ENCODE measurements around the gene GAREM2. TPM values are rescaled to one million over a fixed set of nuclear protein-coding genes. Genes with fewer than 3 reads are reported as not detected.

The GAREM2 gene
- total RNA-seq, 1 donor from 2014 or later = 3.1 TPM

DNA sequence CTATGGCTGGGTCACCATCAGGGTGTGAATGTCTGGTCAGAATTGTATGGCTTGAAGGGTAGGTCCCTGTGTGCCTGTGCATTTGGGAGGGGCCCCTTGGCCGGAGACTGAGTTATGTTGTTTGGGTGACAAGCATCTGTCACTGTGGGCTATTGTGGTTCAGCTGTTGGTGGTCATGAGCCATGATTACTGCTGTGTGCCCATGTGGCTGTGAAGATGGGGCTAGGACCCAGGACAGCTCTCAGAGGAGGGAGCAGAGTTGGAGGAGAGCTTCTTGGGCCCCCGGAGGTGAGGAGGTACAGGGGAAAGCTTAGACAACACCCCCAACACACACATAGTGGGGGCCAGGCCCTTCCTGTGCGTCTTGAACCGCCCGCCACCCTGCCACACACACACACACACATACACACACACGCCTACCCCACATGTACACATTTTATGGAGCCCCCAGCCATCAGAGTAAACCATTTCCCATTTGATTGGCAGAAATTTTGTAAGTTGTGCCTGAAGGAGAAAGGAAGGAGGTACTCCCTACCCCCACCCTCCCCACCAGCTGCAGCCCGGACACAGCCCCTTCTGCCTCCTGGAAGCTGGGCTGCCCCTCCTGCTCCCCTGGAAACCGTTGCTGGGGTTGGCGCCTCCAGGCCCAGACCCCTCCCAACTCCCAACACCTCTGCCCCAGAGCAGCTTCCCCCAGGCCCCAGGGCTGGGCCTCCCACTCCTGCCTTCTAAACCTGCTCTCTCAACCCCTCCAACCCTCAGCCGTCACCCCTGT lies 2.0 kb downstream of the GAREM2 start:
- Mint-ChIP-seq H3K4me3 (peak overlapping the region; percentile 60), H3K27me3 (peaks cover 40% of the 10 kb centered on the region), H3K36me3 (ENCODE audit: low read depth) (no peaks in the 10 kb centered on the region), H3K4me1 (peaks cover 23% of the 10 kb centered on the region), H3K27ac (no peak overlapping the region), H3K9me3 (no peaks in the 10 kb centered on the region)
- ChIA-PET CTCF (interaction anchor here (0.8 kb wide), 1 partner anchor 10 kb away, joined by 3 read pairs; no protein-coding TSS in a partner anchor), POLR2A (interaction anchor here (2.1 kb wide), 1 partner anchor 10 kb away, joined by 5 read pairs; no protein-coding TSS in a partner anchor)
- TF ChIP-seq, protein P1, sequence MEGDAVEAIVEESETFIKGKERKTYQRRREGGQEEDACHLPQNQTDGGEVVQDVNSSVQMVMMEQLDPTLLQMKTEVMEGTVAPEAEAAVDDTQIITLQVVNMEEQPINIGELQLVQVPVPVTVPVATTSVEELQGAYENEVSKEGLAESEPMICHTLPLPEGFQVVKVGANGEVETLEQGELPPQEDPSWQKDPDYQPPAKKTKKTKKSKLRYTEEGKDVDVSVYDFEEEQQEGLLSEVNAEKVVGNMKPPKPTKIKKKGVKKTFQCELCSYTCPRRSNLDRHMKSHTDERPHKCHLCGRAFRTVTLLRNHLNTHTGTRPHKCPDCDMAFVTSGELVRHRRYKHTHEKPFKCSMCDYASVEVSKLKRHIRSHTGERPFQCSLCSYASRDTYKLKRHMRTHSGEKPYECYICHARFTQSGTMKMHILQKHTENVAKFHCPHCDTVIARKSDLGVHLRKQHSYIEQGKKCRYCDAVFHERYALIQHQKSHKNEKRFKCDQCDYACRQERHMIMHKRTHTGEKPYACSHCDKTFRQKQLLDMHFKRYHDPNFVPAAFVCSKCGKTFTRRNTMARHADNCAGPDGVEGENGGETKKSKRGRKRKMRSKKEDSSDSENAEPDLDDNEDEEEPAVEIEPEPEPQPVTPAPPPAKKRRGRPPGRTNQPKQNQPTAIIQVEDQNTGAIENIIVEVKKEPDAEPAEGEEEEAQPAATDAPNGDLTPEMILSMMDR (IDR thresholded peaks at IDR 0.05) = no peak
- intact Hi-C loops (cut with micrococcal nuclease) = no loop called here
- no peak for DNase-seq
- no peak for ATAC-seq (ENCODE audit: low read depth)

DNA sequence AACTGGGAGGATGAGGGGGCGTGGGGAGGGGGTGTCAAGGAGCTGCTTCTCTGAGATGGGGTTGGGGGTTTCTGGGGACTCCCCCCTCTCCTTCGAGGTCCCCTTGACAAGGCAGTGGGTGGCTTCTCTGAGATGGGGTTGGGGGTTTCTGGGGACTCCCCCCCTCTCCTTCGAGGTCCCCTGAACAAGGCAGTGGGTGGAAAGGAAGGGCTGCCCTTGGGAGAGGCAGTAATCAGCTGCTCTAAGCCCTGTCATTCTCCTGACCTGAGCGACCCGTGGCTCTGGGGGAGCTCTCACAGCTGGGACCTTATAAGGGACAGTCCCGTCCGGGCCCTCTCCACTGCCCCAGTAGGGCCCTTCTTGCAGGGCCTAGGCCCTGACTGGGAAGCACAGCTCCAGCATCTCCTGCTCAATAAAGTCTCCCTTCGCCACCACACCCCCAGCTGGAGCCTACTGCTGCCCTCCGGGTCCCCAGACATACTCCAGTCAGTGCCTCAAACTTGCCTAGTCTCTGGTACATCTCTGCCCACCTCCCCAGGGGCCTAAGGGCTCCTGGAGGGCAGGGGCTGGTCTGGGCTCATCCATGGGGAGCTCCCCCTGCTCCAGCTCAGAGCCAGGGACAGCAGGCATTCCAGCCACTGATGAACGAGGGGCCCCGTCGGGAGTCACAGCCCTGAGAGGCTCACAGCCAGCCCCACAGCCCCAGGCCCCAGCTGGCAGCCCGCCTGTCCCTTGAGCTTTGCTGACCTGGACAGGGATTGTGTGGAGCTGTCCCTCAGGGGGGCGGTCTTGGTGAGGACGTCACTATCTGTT lies 2.8 kb downstream of the GAREM2 start:
- TF ChIP-seq, protein P1 (IDR thresholded peaks at IDR 0.05) = no peak
- Mint-ChIP-seq H3K27me3 (peaks cover 43% of the 10 kb centered on the region), H3K4me3 (no peak overlapping the region), H3K4me1 (peaks cover 25% of the 10 kb centered on the region), H3K27ac (no peak overlapping the region), H3K9me3 (no peaks in the 10 kb centered on the region), H3K36me3 (ENCODE audit: low read depth) (no peaks in the 10 kb centered on the region)
- DNase-seq (no peak), ATAC-seq (ENCODE audit: low read depth) (no peak)
- intact Hi-C loops (cut with micrococcal nuclease) = no loop called here
- ChIA-PET CTCF (interaction anchor here (0.6 kb wide), 1 partner anchor 9 kb away, joined by 3 read pairs; no protein-coding TSS in a partner anchor), POLR2A (interaction anchor here (2.1 kb wide), 1 partner anchor 9 kb away, joined by 5 read pairs; no protein-coding TSS in a partner anchor)

DNA sequence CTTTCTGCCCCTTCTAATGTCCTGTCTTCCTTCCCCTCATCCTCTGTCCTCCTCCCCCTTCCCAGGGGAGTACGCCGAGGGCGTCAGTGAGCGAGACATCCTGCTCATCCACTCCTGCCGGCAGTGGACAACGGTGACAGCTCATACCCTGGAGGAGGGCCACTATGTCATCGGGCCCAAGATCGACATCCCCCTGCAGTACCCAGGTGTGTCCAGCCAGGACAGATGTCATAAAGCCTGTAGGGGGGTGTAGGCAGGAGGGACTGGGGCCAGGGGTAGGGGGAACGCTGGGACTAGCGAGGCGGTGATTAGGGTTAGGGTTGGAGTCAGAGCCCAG lies 3.4 kb downstream of the GAREM2 start:
- H3K27me3 Mint-ChIP-seq = peaks cover 43% of the 10 kb centered on the region
- no peak overlapping the region for H3K4me3 Mint-ChIP-seq
- H3K36me3 Mint-ChIP-seq (ENCODE audit: low read depth) = no peaks in the 10 kb centered on the region
- intact Hi-C loops (cut with micrococcal nuclease) = no loop called here
- ATAC-seq (ENCODE audit: low read depth) (no peak), DNase-seq (no peak)
- TF ChIP-seq, protein P1 (IDR thresholded peaks at IDR 0.05) = no peak
- ChIA-PET POLR2A (no interaction called here), CTCF (interaction anchor here (0.6 kb wide), 1 partner anchor 8 kb away, joined by 3 read pairs; no protein-coding TSS in a partner anchor)
- H3K27ac Mint-ChIP-seq = no peak overlapping the region
- H3K4me1 Mint-ChIP-seq = peaks cover 25% of the 10 kb centered on the region
- no peaks in the 10 kb centered on the region for H3K9me3 Mint-ChIP-seq

DNA sequence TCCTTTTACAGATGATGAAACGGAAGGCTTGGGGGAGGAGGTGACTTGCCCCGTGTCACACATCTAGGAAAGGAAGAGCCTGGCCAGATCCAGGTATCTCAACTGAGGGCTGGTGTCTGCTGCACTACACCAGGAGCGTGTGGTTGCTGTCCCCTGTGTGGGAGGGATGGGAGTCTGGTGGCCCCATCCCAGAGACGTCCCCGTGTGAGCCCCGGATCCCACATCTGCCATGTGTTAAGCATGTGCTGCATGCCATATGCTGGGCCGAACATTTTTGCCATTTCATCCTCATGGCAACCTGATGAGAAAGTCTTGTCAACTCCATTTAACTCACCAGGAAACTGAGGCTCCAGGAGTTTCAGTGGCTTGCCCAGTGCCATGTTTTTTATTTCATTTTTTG lies 4.2 kb downstream of the GAREM2 start:
- TF ChIP-seq, protein P1 (IDR thresholded peaks at IDR 0.05) = no peak
- no peak overlapping the region for H3K27ac Mint-ChIP-seq
- intact Hi-C loops (cut with micrococcal nuclease) = no loop called here
- ChIA-PET POLR2A (no interaction called here), CTCF (no interaction called here)
- ATAC-seq (ENCODE audit: low read depth) (no peak), DNase-seq (no peak)
- H3K4me3 Mint-ChIP-seq = no peak overlapping the region
- H3K27me3 Mint-ChIP-seq = peaks cover 35% of the 10 kb centered on the region
- peaks cover 18% of the 10 kb centered on the region for H3K4me1 Mint-ChIP-seq
- no peaks in the 10 kb centered on the region for H3K9me3 Mint-ChIP-seq
- H3K36me3 Mint-ChIP-seq (ENCODE audit: low read depth) = no peaks in the 10 kb centered on the region

DNA sequence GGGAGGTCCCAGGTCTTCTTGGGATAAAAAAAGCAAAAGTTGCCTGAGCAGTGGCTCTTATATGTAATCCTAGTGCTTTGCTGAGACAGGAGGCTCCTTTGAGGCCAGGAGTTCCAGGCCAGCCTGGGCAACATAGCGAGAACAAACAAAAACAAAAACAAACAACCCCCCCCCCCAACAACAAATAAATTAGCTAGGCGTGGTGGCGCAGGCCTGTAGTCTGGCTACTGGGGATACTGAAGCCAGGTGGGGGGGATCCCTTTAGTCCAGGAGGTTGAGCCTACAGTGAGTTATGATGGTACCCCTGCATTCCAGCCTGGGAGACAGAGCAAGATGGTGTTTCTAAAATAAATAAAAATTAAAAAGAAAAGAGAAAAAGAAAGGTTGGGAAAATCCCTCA lies 5.4 kb downstream of the GAREM2 start:
- ChIA-PET CTCF (no interaction called here), POLR2A (interaction anchor here (0.7 kb wide), 1 partner anchor 66 kb away, joined by 5 read pairs; no protein-coding TSS in a partner anchor)
- TF ChIP-seq, protein P1 (IDR thresholded peaks at IDR 0.05) = no peak
- ATAC-seq (ENCODE audit: low read depth) (no peak), DNase-seq (no peak)
- H3K9me3 Mint-ChIP-seq = no peaks in the 10 kb centered on the region
- H3K27me3 Mint-ChIP-seq = peaks cover 32% of the 10 kb centered on the region
- no peak overlapping the region for H3K4me3 Mint-ChIP-seq
- H3K4me1 Mint-ChIP-seq = peaks cover 15% of the 10 kb centered on the region
- intact Hi-C loops (cut with micrococcal nuclease) = no loop called here
- no peaks in the 10 kb centered on the region for H3K36me3 Mint-ChIP-seq (ENCODE audit: low read depth)
- no peak overlapping the region for H3K27ac Mint-ChIP-seq

All from activated B cell treated with CpG ODN at 0.5 μM for 24 hours (primary cell).